NCI-H82 treated with DMSO at 0.1 percent for 48 hours (cell line): ENCODE data around the gene PDE4D.
"Not testable (repeated sequence)": the region's sequence is repeated elsewhere in the genome, so short reads cannot be mapped to it uniquely, and the experiment has no call there.

Experiments used
- DNase-seq: peaks from one replicate; lab custom pipeline; 2025; ENCODE audit not compliant: unreplicated experiment; lab: John Stamatoyannopoulos, UW

The PDE4D gene

GRCh38 chr5:59065554-59065953 is 828.0 kb downstream of the PDE4D start:
- no peak for DNase-seq

- no peak for DNase-seq
These were observed 829.2 kb downstream of the PDE4D start for GRCh38 chr5:59064293-59064692.

GRCh38 chr5:59062986-59063683 is 830.4 kb downstream of the PDE4D start:
- DNase-seq, result no peak

- no peak for DNase-seq
These were observed 832.1 kb downstream of the PDE4D start for GRCh38 chr5:59061377-59061776.

GRCh38 chr5:59058969-59059687 is 834.4 kb downstream of the PDE4D start:
- DNase-seq, result no peak

- DNase-seq, result no peak
These were observed 835.3 kb downstream of the PDE4D start for GRCh38 chr5:59058237-59058636.

GRCh38 chr5:59056599-59056998 is 836.9 kb downstream of the PDE4D start:
- not testable (repeated sequence) for DNase-seq

GRCh38 chr5:59055745-59056448 is 837.6 kb downstream of the PDE4D start:
- DNase-seq, result no peak

GRCh38 chr5:59054963-59055528 is 838.5 kb downstream of the PDE4D start:
- DNase-seq, result no peak

- DNase-seq, result no peak
These were observed 841.6 kb downstream of the PDE4D start for GRCh38 chr5:59051951-59052350.

- no peak for DNase-seq
These were observed 844.4 kb downstream of the PDE4D start for GRCh38 chr5:59049095-59049494.

- no peak for DNase-seq
These were observed 851.1 kb downstream of the PDE4D start for GRCh38 chr5:59042201-59043055.

- DNase-seq, result no peak
These were observed 852.2 kb downstream of the PDE4D start for GRCh38 chr5:59041355-59041754.

- no peak for DNase-seq
These were observed 852.7 kb downstream of the PDE4D start for GRCh38 chr5:59040804-59041201.

- no peak for DNase-seq
These were observed 853.3 kb downstream of the PDE4D start for GRCh38 chr5:59040024-59040803.

- DNase-seq, result no peak
These were observed 854.1 kb downstream of the PDE4D start for GRCh38 chr5:59039296-59040023.

- DNase-seq, result no peak
These were observed 854.7 kb downstream of the PDE4D start for GRCh38 chr5:59038798-59039295.

- DNase-seq, result no peak
These were observed 855.4 kb downstream of the PDE4D start for GRCh38 chr5:59037941-59038797.
